Breast epithelium (tissue), 3 donors: ENCODE measurements around the gene NLK.

Source experiments
- POLR2A ChIP-seq: fragments of 450-650 bp; IDR thresholded peaks from one replicate; pipeline ENCODE4 v1.6.1; 2016; ENCODE audit warnings: antibody characterized with exemption, mild to moderate bottlenecking, moderate library complexity
- POLR2AphosphoS5 ChIP-seq, 3 donors: sonication (generic); formaldehyde crosslinking; IDR thresholded peaks; one replicate each; pipeline ENCODE4 v1.6.1; 2017; ENCODE audit warnings: antibody characterized with exemption in 3 of 3
- TF ChIP-seq, protein P1 (sequence below), 3 donors: fragments of 450-650 bp; IDR thresholded peaks; one replicate each; pipeline ENCODE4 v1.5.1; 2016 to 2017; ENCODE audit warnings: antibody characterized with exemption in 3 of 3, mild to moderate bottlenecking in 3 of 3, moderate library complexity in 3 of 3

- TF ChIP-seq, protein P1, sequence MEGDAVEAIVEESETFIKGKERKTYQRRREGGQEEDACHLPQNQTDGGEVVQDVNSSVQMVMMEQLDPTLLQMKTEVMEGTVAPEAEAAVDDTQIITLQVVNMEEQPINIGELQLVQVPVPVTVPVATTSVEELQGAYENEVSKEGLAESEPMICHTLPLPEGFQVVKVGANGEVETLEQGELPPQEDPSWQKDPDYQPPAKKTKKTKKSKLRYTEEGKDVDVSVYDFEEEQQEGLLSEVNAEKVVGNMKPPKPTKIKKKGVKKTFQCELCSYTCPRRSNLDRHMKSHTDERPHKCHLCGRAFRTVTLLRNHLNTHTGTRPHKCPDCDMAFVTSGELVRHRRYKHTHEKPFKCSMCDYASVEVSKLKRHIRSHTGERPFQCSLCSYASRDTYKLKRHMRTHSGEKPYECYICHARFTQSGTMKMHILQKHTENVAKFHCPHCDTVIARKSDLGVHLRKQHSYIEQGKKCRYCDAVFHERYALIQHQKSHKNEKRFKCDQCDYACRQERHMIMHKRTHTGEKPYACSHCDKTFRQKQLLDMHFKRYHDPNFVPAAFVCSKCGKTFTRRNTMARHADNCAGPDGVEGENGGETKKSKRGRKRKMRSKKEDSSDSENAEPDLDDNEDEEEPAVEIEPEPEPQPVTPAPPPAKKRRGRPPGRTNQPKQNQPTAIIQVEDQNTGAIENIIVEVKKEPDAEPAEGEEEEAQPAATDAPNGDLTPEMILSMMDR (IDR thresholded peaks at IDR 0.05): no peak
- TF ChIP-seq POLR2A (no peak), POLR2AphosphoS5 (IDR thresholded peaks at IDR 0.05) (no peak)
These were observed 169.3 kb downstream of the NLK start for GRCh38 chr17:28211811-28212210.
